Adrenal gland (tissue), 12 donors: ENCODE results near the gene TMTC4. TPM values are rescaled to one million over a fixed set of nuclear protein-coding genes. Genes with fewer than 3 reads are reported as not detected.
"Not testable (repeated sequence)": the region's sequence is repeated elsewhere in the genome, so short reads cannot be mapped to it uniquely, and the experiment has no call there.

Experiments used
- DNase-seq, 7 donors: peaks; one replicate each; pipeline ENCODE4 v3.0.0-alpha.2; 2019 to 2020
- H3K27ac ChIP-seq, 5 donors: fragments of 200-600 bp; sonication (generic) in 4 of 5; 1 replicate in 3 of 5; 2 replicates in 2 of 5; pipeline versions ENCODE4 v1.5.1 to v1.8.0; 2016 to 2020; ENCODE audit warnings: mild to moderate bottlenecking in 1 of 5
- H3K27me3 ChIP-seq: fragments of 200-600 bp; 2 replicates; pipeline ENCODE4 v1.8.0; 2021
- H3K36me3 ChIP-seq, 2 donors: fragments of 200-600 bp; replicated peaks in 1 of 2; 1 replicate in 1 of 2; 2 replicates in 1 of 2; pipeline versions ENCODE4 v1.5.1 to v1.8.0; 2018 to 2022
- H3K4me1 ChIP-seq, 2 donors: fragments of 200-600 bp; replicated peaks in 1 of 2; 1 replicate in 1 of 2; 2 replicates in 1 of 2; pipeline versions ENCODE4 v1.5.1 to v1.8.0; 2018 to 2021
- H3K4me3 ChIP-seq, 4 donors: fragments of 200-600 bp; sonication (generic) in 3 of 4; one replicate each; pipeline ENCODE4 v1.5.1; 2016 to 2018
- H3K9me3 ChIP-seq, 3 donors: fragments of 200-600 bp; sonication (generic) in 1 of 3; replicated peaks in 1 of 3; 1 replicate in 2 of 3; 2 replicates in 1 of 3; pipeline versions ENCODE4 v1.5.1 to v1.8.0; 2016 to 2021
- CTCF ChIP-seq, 6 experiments: fragments of 450-650 bp in 4 of 6; fragments of 200-600 bp in 2 of 6; sonication (generic) in 1 of 6; IDR thresholded peaks; 1 replicate in 5 of 6; 2 replicates in 1 of 6; pipeline versions ENCODE4 v1.5.1 to v1.8.0; 2016 to 2021; ENCODE audit warnings: antibody characterized with exemption in 6 of 6, mild to moderate bottlenecking in 2 of 6, moderate library complexity in 1 of 6
- POLR2A ChIP-seq, 2 donors: fragments of 450-650 bp; IDR thresholded peaks; one replicate each; pipeline ENCODE4 v1.6.1; 2017; ENCODE audit warnings: antibody characterized with exemption in 2 of 2, mild to moderate bottlenecking in 2 of 2, moderate library complexity in 1 of 2
- WGBS, 4 donors: extraction: QIAGEN DNeasy Blood & Tissue Kit in 2 of 4; methylation state at CpG; one replicate each; pipeline versions ENCODE4 v1.1.5 to v1.1.7; 2013 to 2017; 5-methylcytosine and 5-hydroxymethylcytosine counted together
- intact Hi-C, 2 donors: fragments of 100-400 bp; cut with DNase I; formaldehyde crosslinking; loops; one replicate each; pipeline versions ENCODE4 v1.14.1 to v1.15.0; 2022 to 2023
- polyA plus RNA-seq, 3 donors: library from polyadenylated mRNA; stranded (reverse); fragments of 200-250 nt in 2 of 3; fragments of 350-450 nt in 1 of 3; fragmentation: Illumina TruSeq in 1 of 3; extraction: RNeasy Lipid Tissue Mini Kit (QIAGEN cat#74804) in 1 of 3; gene quantifications; one replicate each; pipeline ENCODE4 v1.2.3, GENCODE V29; 2013 to 2014
- total RNA-seq, 9 donors: library from RNA; depleted of rRNA in 4 of 9; stranded (reverse); fragments of >200 nt in 4 of 9; fragments of 120-200 nt in 1 of 9; fragmentation: NEBNext Ultra II Directional in 1 of 9; extraction: Animal tissue kit (Norgen Biotek cat#: 25700) in 1 of 9; gene quantifications; one replicate each; pipeline versions ENCODE4 v1.1.0 to v1.2.4, GENCODE V29; 2013 to 2023
- donor health status: healthy with polysubstance abuse.
- donor health status: Bipolar disorder and iron deficiency.
- donor health status: DM: yes; HTN: yes; CAD: no.
- donor health status: DM: no; HTN: no; CAD: no.
- donor health status: DM: no; HTN: no; CAD: no.
- donor health status: DM: yes; HTN: yes; CAD: no.

TMTC4 gene
- total and polyA plus RNA-seq, 12 donors = 3.9 to 14.7 (median 9.4) TPM

DNA sequence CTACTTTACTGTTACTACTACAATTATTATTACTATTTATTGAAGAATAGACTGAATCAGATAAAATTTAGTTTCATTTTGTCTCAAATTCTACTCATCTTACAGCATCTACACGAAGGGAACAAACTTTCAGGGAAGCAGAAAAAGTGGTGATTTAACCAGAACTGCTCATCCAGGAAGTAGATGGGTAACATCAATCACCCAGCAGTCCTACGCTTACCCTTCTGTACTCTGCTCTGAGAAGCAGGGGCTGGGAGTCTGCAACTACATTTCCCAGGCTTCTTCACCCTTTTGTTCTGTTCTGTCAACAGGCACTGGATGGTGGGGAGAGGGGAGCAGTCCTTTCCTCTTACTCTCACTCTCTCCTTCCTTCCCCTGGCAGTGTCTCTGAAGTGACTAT lies 54.7 kb downstream of the TMTC4 start:
- 90 to 93% (median 93%) methylated on average over 2 of the region's 2 CpGs for WGBS, 4 donors

DNA sequence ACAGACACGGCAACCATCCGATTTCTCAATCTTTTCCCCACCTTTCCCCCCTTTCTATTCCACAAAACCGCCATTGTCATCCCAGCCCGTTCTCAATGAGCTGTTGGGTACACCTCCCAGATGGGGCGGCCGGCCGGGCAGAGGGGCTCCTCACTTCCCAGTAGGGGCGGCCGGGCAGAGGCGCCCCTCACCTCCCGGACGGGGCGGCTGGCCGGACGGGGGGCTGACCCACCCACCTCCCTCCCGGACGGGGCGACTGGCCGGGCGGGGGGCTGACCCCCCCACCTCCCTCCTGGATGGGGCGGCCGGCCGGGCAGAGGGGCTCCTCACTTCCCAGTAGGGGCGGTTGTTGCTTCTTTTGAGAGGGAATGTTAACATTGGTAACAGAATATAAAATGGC lies 55.7 kb downstream of the TMTC4 start:
- DNase-seq, H3K27ac ChIP-seq, H3K36me3 ChIP-seq, intact Hi-C loops, H3K9me3 ChIP-seq, H3K4me3 ChIP-seq, H3K4me1 ChIP-seq, H3K27me3 ChIP-seq: not testable (repeated sequence)
- 94 to 98% (median 97%) methylated on average over 15 to 22 of the region's 24 CpGs for WGBS, 4 donors

More for the DNA sequence above, 54.7 kb downstream of the TMTC4 start:
- no peaks in the 10 kb centered on the region for H3K4me1 ChIP-seq
- peaks cover 0 to 6% of the 10 kb centered on the region in 2 donors for H3K36me3 ChIP-seq
- no peak overlapping the region for H3K27ac ChIP-seq
- DNase-seq = no peak
- no peak overlapping the region for H3K4me3 ChIP-seq
- H3K9me3 ChIP-seq = no peaks in the 10 kb centered on the region
- intact Hi-C loops = no loop called here
- no peak for TF ChIP-seq CTCF (IDR thresholded peaks at IDR 0.05)
- TF ChIP-seq POLR2A (IDR thresholded peaks at IDR 0.05) = no peak
- H3K27me3 ChIP-seq = no peaks in the 10 kb centered on the region

DNA sequence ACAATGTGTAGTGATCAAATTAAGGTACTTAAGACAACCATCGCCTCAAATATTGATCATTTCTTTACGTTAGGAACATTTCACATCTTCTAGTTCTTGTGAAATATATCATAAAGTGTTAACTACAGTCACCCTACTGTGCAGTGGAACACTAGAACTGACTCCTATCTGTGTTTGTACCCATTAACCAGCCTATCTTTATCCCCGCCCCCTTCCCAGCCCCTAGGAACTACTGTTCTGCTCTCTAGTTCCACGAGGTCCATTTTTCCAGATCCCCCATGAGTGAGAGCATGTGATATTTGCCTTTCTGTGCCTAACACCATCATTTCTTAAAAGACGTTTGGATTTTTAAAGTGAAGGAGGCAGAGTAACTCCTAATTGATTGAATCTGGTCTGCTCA lies 61.6 kb downstream of the TMTC4 start:
- no peaks in the 10 kb centered on the region for H3K27me3 ChIP-seq
- no peaks in the 10 kb centered on the region for H3K9me3 ChIP-seq
- H3K27ac ChIP-seq = no peak overlapping the region
- intact Hi-C loops = no loop called here
- no peaks in the 10 kb centered on the region for H3K4me1 ChIP-seq
- WGBS, 4 donors = 89 to 94% (median 93%) methylated on average over 5 of the region's 5 CpGs
- TF ChIP-seq CTCF (IDR thresholded peaks at IDR 0.05) (no peak), POLR2A (IDR thresholded peaks at IDR 0.05) (no peak)
- no peak overlapping the region for H3K4me3 ChIP-seq
- H3K36me3 ChIP-seq = no peaks in the 10 kb centered on the region
- no peak for DNase-seq

- TF ChIP-seq POLR2A (IDR thresholded peaks at IDR 0.05) (no peak), CTCF (IDR thresholded peaks at IDR 0.05) (no peak)
- Histone ChIP-seq H3K27me3 (no peaks in the 10 kb centered on the region), H3K9me3 (no peaks in the 10 kb centered on the region), H3K36me3 (no peaks in the 10 kb centered on the region), H3K4me3 (no peak overlapping the region), H3K4me1 (no peaks in the 10 kb centered on the region), H3K27ac (no peak overlapping the region)
- intact Hi-C loops = no loop called here
- no peak for DNase-seq
- 74 to 92% (median 80%) methylated on average over 8 to 9 of the region's 9 CpGs for WGBS, 4 donors
Observed at GRCh38 chr13:100611678-100612492, 62.7 kb downstream of the TMTC4 start.
